HepG2 (cell line): ENCODE data around the gene MASP2.

Experiments used
- CREB1 ChIP-seq, 2 experiments: fragments of 450-650 bp in 1 of 2; IDR thresholded peaks; 2 replicates each; pipeline ENCODE4 v1.6.1; 2016 to 2017; ENCODE audit warnings: control low read depth in 1 of 2, mild to moderate bottlenecking in 1 of 2, missing compliant biosample characterization in 1 of 2, missing genetic modification characterization in 1 of 2
- FOXP1 ChIP-seq, 2 experiments: fragments of 450-650 bp in 1 of 2; IDR thresholded peaks; 2 replicates each; pipeline ENCODE4 v1.6.1; 2017 to 2018; ENCODE audit warnings: antibody characterized with exemption in 1 of 2
- SAP130 ChIP-seq: IDR thresholded peaks from 2 replicates; pipeline ENCODE4 v1.6.1; 2016; ENCODE audit warnings: low read depth
- SP1 ChIP-seq, 2 experiments: fragments of 450-650 bp in 1 of 2; sonication (generic) in 1 of 2; formaldehyde crosslinking in 1 of 2; IDR thresholded peaks; 2 replicates each; pipeline versions ENCODE4 v1.4.0 to v1.6.1; 2016 to 2020; ENCODE audit warnings: missing genetic modification reagents in 1 of 2
- SUZ12 ChIP-seq: fragments of 150-350 bp; IDR thresholded peaks from 2 replicates; pipeline ENCODE4 v1.6.1; 2014; ENCODE audit warnings: low read depth, low read length
- ZNF776 ChIP-seq: sonication (generic); formaldehyde crosslinking; IDR thresholded peaks from 2 replicates; pipeline ENCODE4 v1.4.0; 2020; ENCODE audit warnings: mild to moderate bottlenecking, missing genetic modification reagents
- ZSCAN31 ChIP-seq: sonication (generic); formaldehyde crosslinking; IDR thresholded peaks from 2 replicates; pipeline ENCODE4 v1.5.0; 2020; ENCODE audit warnings: low read depth, mild to moderate bottlenecking, missing genetic modification reagents
- TF ChIP-seq, protein P1 (sequence below): IDR thresholded peaks from 2 replicates; pipeline ENCODE4 v1.6.1; 2012; ENCODE audit warnings: low read length, improper control_type of control experiment
- TF ChIP-seq, protein P2 (sequence below): IDR thresholded peaks from 2 replicates; pipeline ENCODE4 v1.6.1; 2016; ENCODE audit warnings: low read depth, borderline replicate concordance

DNA sequence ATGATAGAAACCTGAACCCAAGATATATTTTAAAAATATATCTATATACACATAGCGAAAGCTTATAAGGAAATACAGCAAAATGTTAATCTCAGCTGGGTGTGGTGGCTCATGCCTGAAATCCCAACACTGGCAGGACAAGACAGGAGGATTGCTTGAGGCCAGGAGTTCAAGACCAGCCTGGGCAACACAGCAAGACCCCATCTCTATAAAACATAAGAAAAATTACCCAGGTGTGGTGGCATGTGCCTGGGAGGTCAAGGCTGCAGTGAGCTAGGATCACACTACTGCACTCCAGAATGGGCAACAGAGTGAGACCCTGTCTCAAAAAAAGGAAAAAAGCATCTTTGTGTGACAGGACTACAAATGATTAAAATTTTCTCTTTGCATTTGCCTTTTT lies 18.8 kb upstream of the MASP2 start:
- TF ChIP-seq SAP130 (CRISPR knock-in tag) (no peak), ZNF776 (CRISPR knock-in tag) (no peak), FOXP1 (IDR thresholded peaks at IDR 0.05) (no peak), FOXP1 (CRISPR knock-in tag; IDR thresholded peaks at IDR 0.05) (no peak), ZSCAN31 (CRISPR knock-in tag) (no peak), SP1 (IDR thresholded peaks at IDR 0.05) (no peak), SP1 (CRISPR knock-in tag; IDR thresholded peaks at IDR 0.05) (no peak), CREB1 (IDR thresholded peaks at IDR 0.05) (no peak), CREB1 (CRISPR knock-in tag; IDR thresholded peaks at IDR 0.05) (no peak), SUZ12 (no peak)
- TF ChIP-seq, protein P1, sequence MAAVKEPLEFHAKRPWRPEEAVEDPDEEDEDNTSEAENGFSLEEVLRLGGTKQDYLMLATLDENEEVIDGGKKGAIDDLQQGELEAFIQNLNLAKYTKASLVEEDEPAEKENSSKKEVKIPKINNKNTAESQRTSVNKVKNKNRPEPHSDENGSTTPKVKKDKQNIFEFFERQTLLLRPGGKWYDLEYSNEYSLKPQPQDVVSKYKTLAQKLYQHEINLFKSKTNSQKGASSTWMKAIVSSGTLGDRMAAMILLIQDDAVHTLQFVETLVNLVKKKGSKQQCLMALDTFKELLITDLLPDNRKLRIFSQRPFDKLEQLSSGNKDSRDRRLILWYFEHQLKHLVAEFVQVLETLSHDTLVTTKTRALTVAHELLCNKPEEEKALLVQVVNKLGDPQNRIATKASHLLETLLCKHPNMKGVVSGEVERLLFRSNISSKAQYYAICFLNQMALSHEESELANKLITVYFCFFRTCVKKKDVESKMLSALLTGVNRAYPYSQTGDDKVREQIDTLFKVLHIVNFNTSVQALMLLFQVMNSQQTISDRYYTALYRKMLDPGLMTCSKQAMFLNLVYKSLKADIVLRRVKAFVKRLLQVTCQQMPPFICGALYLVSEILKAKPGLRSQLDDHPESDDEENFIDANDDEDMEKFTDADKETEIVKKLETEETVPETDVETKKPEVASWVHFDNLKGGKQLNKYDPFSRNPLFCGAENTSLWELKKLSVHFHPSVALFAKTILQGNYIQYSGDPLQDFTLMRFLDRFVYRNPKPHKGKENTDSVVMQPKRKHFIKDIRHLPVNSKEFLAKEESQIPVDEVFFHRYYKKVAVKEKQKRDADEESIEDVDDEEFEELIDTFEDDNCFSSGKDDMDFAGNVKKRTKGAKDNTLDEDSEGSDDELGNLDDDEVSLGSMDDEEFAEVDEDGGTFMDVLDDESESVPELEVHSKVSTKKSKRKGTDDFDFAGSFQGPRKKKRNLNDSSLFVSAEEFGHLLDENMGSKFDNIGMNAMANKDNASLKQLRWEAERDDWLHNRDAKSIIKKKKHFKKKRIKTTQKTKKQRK: no peak
- TF ChIP-seq, protein P2, sequence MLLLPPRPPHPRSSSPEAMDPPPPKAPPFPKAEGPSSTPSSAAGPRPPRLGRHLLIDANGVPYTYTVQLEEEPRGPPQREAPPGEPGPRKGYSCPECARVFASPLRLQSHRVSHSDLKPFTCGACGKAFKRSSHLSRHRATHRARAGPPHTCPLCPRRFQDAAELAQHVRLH: no peak
